ENCODE results near the gene DERL3.

Gene DERL3

DNA sequence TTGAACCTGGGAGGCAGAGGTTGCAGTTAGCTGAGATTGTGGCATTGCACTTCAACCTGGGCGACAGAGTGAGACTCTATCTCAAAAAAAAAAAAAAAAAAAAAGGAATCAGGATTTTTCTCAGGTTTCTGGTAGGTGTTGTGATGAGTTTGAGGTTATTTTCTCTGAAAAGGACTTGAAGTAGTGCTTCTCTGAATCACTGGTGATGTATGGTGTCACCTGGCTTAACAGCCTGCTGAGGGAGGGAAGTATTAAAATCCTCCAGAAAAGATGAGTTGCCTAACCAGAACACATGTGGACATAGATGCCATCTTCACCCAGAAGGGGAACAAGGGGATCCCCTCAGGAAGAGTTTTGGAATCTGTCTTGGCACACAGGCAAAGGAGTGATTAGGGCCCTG, 32.0 kb downstream of the DERL3 start:
- Histone ChIP-seq H3K4me3 (ENCODE audit: low read length in 2 of 2) (no peak overlapping the region), H3K9ac (ENCODE audit: low read depth in 1 of 2, low read length in 2 of 2) (no peak overlapping the region), H3K36me3 (ENCODE audit: control insufficient read depth in 2 of 2, insufficient read depth in 2 of 2, low read length in 2 of 2) (peaks cover 51 to 52% of the 10 kb centered on the region in 2 donors), H3K9me3 (ENCODE audit: control insufficient read depth in 2 of 2, low read length in 2 of 2) (no peaks in the 10 kb centered on the region), H3K27me3 (ENCODE audit: control insufficient read depth in 2 of 2, insufficient read depth in 2 of 2, low read length in 2 of 2) (no peaks in the 10 kb centered on the region), H3K27ac (ENCODE audit: low read depth in 2 of 2, low read length in 2 of 2) (no peak overlapping the region), H3K4me1 (ENCODE audit: control insufficient read depth in 2 of 2, insufficient read depth in 2 of 2, low read length in 2 of 2) (no peaks in the 10 kb centered on the region)

DNA sequence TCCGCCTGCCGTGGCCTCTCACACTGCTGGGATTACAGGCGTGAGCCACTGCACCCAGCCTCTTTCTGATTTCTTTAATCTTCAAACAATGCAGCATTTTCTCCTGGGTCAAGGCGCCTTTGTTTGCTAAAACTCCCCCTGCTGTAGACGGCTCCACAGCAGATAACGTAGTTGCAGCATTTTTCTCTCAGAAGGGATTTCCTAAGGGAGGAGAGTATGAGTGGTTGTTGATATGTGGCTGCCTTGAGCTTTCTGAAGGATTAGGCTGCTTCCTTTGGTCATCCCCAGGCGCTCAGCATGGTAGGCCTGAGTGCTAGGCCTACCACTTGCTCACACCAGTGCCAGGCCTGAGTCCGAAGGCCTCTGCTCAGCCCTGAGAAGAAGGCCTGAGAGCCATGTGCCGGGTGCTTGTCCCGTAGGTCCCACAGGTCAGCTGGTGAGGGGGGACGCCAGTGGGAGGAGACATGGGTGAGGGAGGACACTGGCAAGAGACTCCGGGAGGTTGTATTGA, 34.0 kb downstream of the DERL3 start:
- Histone ChIP-seq H3K4me3 (ENCODE audit: low read length in 2 of 2) (no peak overlapping the region), H3K9me3 (ENCODE audit: control insufficient read depth in 2 of 2, low read length in 2 of 2) (no peaks in the 10 kb centered on the region), H3K9ac (ENCODE audit: low read depth in 1 of 2, low read length in 2 of 2) (no peak overlapping the region), H3K27ac (ENCODE audit: low read depth in 2 of 2, low read length in 2 of 2) (no peak overlapping the region), H3K4me1 (ENCODE audit: control insufficient read depth in 2 of 2, insufficient read depth in 2 of 2, low read length in 2 of 2) (no peaks in the 10 kb centered on the region), H3K27me3 (ENCODE audit: control insufficient read depth in 2 of 2, insufficient read depth in 2 of 2, low read length in 2 of 2) (no peaks in the 10 kb centered on the region), H3K36me3 (ENCODE audit: control insufficient read depth in 2 of 2, insufficient read depth in 2 of 2, low read length in 2 of 2) (peaks cover 60 to 63% of the 10 kb centered on the region in 2 donors)

DNA sequence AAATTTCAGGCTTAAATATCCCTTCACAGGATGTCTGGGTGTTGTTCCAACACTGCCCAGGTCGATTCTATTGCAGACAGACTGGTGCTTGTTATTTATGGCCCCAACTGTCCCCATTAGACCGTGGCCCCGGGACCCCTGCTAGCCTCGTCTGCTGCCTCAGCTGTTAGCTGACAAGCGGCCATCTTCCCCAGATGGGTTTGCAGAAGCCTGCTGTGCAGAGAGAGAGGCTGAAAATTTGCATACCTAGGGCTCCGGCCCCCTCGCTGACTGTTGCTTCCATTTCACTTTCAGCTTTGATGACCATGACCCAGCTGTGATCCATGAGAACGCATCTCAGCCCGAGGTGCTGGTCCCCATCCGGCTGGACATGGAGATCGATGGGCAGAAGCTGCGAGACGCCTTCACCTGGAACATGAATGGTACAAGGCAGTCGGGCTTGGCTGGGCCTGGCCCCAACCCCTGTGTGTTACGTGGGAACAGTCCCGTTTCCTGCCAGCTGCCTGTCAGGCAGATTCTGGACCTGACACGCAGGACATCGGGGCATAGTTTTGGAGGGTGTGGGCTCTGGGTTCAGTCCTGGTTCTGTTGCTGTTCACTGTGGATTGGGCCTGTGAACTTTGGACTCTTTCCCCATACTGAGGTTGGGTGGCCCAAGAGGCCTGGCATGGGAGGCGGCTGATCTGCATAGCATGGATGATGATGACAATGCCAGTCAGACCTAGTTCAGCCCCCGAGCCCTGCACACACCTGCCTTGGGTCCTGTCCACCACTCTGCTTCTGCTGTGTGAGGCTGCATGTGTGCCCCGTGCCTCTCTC, 35.6 kb downstream of the DERL3 start:
- no peak overlapping the region for H3K9ac ChIP-seq (ENCODE audit: low read depth in 1 of 2, low read length in 2 of 2)
- no peaks in the 10 kb centered on the region for H3K4me1 ChIP-seq (ENCODE audit: control insufficient read depth in 2 of 2, insufficient read depth in 2 of 2, low read length in 2 of 2)
- peak overlapping the region in 1 of 2 donors; percentile 44 for H3K27ac ChIP-seq (ENCODE audit: low read depth in 2 of 2, low read length in 2 of 2)
- H3K27me3 ChIP-seq (ENCODE audit: control insufficient read depth in 2 of 2, insufficient read depth in 2 of 2, low read length in 2 of 2): no peaks in the 10 kb centered on the region
- peak overlapping the region in 1 of 2 donors; percentile 58 for H3K4me3 ChIP-seq (ENCODE audit: low read length in 2 of 2)
- no peaks in the 10 kb centered on the region for H3K9me3 ChIP-seq (ENCODE audit: control insufficient read depth in 2 of 2, low read length in 2 of 2)
- H3K36me3 ChIP-seq (ENCODE audit: control insufficient read depth in 2 of 2, insufficient read depth in 2 of 2, low read length in 2 of 2): peaks cover 63 to 65% of the 10 kb centered on the region in 2 donors

DNA sequence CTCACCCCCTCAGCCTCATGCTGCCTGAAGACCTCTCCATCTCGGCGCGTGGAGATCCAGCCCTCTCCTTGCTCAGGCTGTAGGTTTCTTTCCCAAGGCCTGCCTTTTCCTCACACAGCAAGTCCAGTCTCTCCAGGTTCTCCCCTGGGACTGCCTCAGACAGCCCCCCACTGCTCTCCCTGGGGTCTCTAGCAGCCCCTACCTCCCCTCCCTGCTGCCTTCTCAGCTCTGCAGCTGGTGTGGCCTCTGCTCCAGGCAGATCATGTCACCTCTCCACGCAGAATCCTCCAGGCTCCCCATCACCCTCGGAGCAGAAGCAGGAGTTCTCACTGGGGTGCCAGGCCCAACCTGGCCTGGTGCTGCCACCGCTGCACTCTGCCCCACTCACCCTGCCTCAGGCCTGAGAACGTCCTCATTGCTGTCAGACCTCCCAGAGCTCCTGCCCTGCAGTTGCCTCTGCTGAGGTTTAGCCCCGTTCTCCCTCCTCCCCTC, 36.9 kb downstream of the DERL3 start:
- H3K27ac ChIP-seq (ENCODE audit: low read depth in 2 of 2, low read length in 2 of 2): no peak overlapping the region
- H3K9me3 ChIP-seq (ENCODE audit: control insufficient read depth in 2 of 2, low read length in 2 of 2): no peaks in the 10 kb centered on the region
- no peaks in the 10 kb centered on the region for H3K4me1 ChIP-seq (ENCODE audit: control insufficient read depth in 2 of 2, insufficient read depth in 2 of 2, low read length in 2 of 2)
- H3K4me3 ChIP-seq (ENCODE audit: low read length in 2 of 2): no peak overlapping the region
- H3K36me3 ChIP-seq (ENCODE audit: control insufficient read depth in 2 of 2, insufficient read depth in 2 of 2, low read length in 2 of 2): peaks cover 64 to 71% of the 10 kb centered on the region in 2 donors
- H3K9ac ChIP-seq (ENCODE audit: low read depth in 1 of 2, low read length in 2 of 2): no peak overlapping the region
- H3K27me3 ChIP-seq (ENCODE audit: control insufficient read depth in 2 of 2, insufficient read depth in 2 of 2, low read length in 2 of 2): no peaks in the 10 kb centered on the region

DNA sequence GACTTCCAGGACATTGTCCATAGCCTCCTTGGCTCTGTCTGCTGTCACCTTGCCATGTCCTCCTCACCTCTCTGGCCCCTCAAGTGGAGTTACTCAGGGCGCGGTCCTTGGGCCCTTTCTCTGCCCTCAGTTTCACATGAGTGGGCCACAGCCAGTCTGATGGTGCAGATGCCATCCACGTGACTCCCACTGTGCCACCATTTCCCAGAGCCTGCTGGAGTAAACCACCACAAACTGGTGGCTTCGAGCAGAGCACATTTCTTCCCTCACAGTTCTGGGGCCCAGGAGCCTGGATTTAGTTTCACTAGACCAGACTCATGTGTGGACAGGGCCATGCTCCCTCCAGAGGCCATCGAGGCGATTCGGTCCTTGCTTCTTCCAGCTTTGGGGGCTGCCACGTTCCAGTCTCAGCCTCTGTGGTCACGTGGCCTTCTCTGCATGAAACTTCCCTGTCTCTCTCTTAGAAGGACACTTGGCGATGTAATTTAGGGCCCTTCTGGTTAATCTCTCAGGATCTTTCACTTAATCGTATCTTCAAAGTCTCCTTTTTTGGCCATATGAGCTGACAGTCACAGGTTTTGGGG, 37.5 kb downstream of the DERL3 start:
- H3K9ac ChIP-seq (ENCODE audit: low read depth in 1 of 2, low read length in 2 of 2): no peak overlapping the region
- H3K27me3 ChIP-seq (ENCODE audit: control insufficient read depth in 2 of 2, insufficient read depth in 2 of 2, low read length in 2 of 2): no peaks in the 10 kb centered on the region
- no peak overlapping the region for H3K4me3 ChIP-seq (ENCODE audit: low read length in 2 of 2)
- H3K9me3 ChIP-seq (ENCODE audit: control insufficient read depth in 2 of 2, low read length in 2 of 2): no peaks in the 10 kb centered on the region
- H3K27ac ChIP-seq (ENCODE audit: low read depth in 2 of 2, low read length in 2 of 2): peak overlapping the region in 1 of 2 donors; percentile 48
- H3K36me3 ChIP-seq (ENCODE audit: control insufficient read depth in 2 of 2, insufficient read depth in 2 of 2, low read length in 2 of 2): peaks cover 66 to 70% of the 10 kb centered on the region in 2 donors
- H3K4me1 ChIP-seq (ENCODE audit: control insufficient read depth in 2 of 2, insufficient read depth in 2 of 2, low read length in 2 of 2): peaks cover 0 to 2% of the 10 kb centered on the region in 2 donors

DNA sequence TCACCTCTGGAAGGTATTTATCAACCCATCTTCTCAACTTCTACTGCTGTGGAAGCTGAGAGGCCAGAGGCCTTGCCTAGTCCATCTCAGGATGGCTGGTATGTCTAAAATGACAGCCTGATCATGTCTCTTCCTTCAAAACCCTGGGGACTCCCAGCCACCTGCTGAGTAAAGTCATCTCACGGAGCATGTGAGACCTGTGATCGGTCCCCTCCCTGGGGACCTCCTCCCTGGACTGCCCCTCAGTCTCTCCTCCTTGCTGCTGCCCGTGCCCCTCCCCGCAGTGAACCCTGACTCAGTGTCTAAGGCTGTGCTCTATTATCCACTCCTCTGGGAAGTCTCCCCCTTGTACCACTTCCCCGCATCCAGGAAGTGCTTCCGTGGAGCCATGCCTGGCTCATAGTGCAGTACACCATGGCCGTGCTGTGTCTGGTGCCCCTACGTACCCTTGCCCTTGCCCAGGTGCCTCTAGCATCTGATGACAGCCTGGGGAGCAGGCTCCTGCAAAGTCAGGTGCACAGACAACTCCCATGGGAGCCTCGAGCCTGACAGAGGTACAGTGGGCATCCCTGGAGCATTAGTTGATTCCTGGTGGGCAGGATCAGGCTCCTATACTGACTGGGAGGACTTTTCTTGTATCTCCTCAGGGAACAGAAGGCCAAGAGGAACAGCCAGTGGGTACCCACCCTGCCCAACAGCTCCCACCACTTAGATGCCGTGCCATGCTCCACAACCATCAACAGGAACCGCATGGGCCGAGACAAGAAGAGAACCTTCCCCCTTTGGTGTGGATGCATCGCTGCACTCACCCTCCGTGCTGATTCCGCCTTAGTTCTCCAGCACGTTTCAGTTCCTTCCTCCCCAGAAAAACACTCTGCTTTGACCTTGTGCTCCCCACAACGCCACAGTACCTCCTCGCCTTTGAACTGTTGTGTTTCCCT, 38.2 kb downstream of the DERL3 start:
- no peak overlapping the region for H3K9ac ChIP-seq (ENCODE audit: low read depth in 1 of 2, low read length in 2 of 2)
- H3K36me3 ChIP-seq (ENCODE audit: control insufficient read depth in 2 of 2, insufficient read depth in 2 of 2, low read length in 2 of 2): peaks cover 63 to 67% of the 10 kb centered on the region in 2 donors
- H3K27ac ChIP-seq (ENCODE audit: low read depth in 2 of 2, low read length in 2 of 2): peak overlapping the region in 1 of 2 donors; percentile 48
- peaks cover 0 to 2% of the 10 kb centered on the region in 2 donors for H3K4me1 ChIP-seq (ENCODE audit: control insufficient read depth in 2 of 2, insufficient read depth in 2 of 2, low read length in 2 of 2)
- H3K4me3 ChIP-seq (ENCODE audit: low read length in 2 of 2): no peak overlapping the region
- no peaks in the 10 kb centered on the region for H3K9me3 ChIP-seq (ENCODE audit: control insufficient read depth in 2 of 2, low read length in 2 of 2)
- H3K27me3 ChIP-seq (ENCODE audit: control insufficient read depth in 2 of 2, insufficient read depth in 2 of 2, low read length in 2 of 2): no peaks in the 10 kb centered on the region

DNA sequence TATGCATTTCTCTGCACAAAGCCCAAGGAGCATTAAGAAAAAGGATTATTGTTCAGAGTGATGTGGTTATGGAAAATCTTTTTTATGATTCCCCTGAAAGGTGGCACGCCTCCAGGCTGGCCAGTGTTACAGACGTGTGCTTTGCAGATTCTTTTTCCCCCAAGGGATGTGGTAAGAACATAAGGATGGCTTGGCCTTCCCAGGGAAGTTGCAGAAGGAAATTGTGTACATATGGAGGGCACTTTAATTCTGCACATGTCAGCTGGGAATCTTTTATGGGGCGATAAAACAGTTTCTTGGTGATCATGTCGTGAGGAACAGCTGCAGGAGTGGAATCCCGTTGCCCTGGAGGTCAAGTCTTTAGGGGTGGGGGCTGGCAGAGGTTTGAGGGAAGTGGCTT, 42.3 kb downstream of the DERL3 start:
- H3K9me3 ChIP-seq (ENCODE audit: control insufficient read depth in 2 of 2, low read length in 2 of 2): no peaks in the 10 kb centered on the region
- H3K36me3 ChIP-seq (ENCODE audit: control insufficient read depth in 2 of 2, insufficient read depth in 2 of 2, low read length in 2 of 2): peaks cover 56 to 61% of the 10 kb centered on the region in 2 donors
- no peak overlapping the region for H3K27ac ChIP-seq (ENCODE audit: low read depth in 2 of 2, low read length in 2 of 2)
- H3K4me1 ChIP-seq (ENCODE audit: control insufficient read depth in 2 of 2, insufficient read depth in 2 of 2, low read length in 2 of 2): peaks cover 4 to 7% of the 10 kb centered on the region in 2 donors
- H3K9ac ChIP-seq (ENCODE audit: low read depth in 1 of 2, low read length in 2 of 2): no peak overlapping the region
- no peaks in the 10 kb centered on the region for H3K27me3 ChIP-seq (ENCODE audit: control insufficient read depth in 2 of 2, insufficient read depth in 2 of 2, low read length in 2 of 2)
- no peak overlapping the region for H3K4me3 ChIP-seq (ENCODE audit: low read length in 2 of 2)

DNA sequence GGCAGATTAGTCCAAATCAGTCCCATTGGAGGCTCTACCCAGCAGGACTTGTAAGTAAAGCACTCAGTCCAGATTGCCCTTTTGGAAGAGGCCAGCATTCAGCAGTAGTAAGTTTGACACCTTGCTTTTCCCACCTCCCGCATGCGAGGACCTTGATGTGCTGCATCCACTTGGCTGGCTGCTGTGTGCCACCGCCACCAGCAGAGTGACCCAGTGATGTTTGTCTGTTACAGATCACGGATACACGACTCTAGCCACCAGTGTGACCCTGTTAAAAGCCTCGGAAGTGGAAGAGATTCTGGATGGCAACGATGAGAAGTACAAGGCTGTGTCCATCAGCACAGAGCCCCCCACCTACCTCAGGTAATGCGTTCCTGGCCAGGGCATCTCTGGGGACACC, 45.5 kb downstream of the DERL3 start:
- H3K4me1 ChIP-seq (ENCODE audit: control insufficient read depth in 2 of 2, insufficient read depth in 2 of 2, low read length in 2 of 2): peaks cover 4 to 7% of the 10 kb centered on the region in 2 donors
- peaks cover 39 to 50% of the 10 kb centered on the region in 2 donors for H3K36me3 ChIP-seq (ENCODE audit: control insufficient read depth in 2 of 2, insufficient read depth in 2 of 2, low read length in 2 of 2)
- H3K9ac ChIP-seq (ENCODE audit: low read depth in 1 of 2, low read length in 2 of 2): no peak overlapping the region
- no peaks in the 10 kb centered on the region for H3K9me3 ChIP-seq (ENCODE audit: control insufficient read depth in 2 of 2, low read length in 2 of 2)
- H3K4me3 ChIP-seq (ENCODE audit: low read length in 2 of 2): no peak overlapping the region
- no peak overlapping the region for H3K27ac ChIP-seq (ENCODE audit: low read depth in 2 of 2, low read length in 2 of 2)
- no peaks in the 10 kb centered on the region for H3K27me3 ChIP-seq (ENCODE audit: control insufficient read depth in 2 of 2, insufficient read depth in 2 of 2, low read length in 2 of 2)

DNA sequence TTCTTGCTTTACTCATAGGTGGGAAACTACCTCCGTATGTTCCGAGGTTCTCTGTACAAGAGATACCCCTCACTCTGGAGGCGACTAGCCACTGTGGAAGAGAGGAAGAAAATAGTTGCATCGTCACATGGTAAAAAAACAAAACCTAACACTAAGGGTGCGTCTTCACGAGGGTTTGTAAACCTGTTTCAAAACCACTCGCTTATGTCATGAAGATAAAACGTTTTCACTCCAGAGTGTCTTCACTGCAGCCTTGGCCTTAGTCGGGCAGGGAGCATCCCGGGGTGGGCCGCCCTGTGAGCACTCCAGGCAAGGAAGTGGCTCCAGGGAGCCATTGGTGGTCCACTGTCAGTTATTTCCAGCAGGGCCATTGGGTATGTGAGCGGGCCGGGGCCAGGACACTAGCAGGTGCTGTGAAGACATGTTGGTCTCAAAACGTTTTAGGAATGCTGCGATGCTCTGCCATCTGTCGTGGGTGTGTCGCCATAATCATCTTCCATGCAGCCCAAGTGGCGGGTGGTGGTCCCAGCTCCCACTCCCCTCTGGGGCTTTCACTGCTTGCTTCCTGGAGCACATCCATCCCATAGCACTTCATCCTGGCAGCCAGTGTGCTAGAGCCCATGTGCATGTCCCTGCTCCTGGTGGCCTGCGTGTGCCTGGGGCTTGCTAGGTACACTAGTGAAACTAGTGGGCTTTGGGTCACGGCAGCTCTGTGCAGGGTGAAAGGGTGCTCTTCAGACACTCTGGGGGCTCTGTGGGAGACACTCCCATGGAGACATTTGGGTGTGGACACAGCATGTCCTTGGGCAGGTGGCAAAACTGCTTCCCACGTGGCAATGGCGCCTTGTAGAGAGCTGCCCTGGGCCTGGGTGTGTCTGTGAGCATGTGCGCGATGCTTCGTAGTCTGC, 46.8 kb downstream of the DERL3 start:
- H3K36me3 ChIP-seq (ENCODE audit: control insufficient read depth in 2 of 2, insufficient read depth in 2 of 2, low read length in 2 of 2): peaks cover 34 to 44% of the 10 kb centered on the region in 2 donors
- peaks cover 4 to 16% of the 10 kb centered on the region in 2 donors for H3K4me1 ChIP-seq (ENCODE audit: control insufficient read depth in 2 of 2, insufficient read depth in 2 of 2, low read length in 2 of 2)
- H3K9me3 ChIP-seq (ENCODE audit: control insufficient read depth in 2 of 2, low read length in 2 of 2): no peaks in the 10 kb centered on the region
- no peak overlapping the region for H3K4me3 ChIP-seq (ENCODE audit: low read length in 2 of 2)
- H3K27ac ChIP-seq (ENCODE audit: low read depth in 2 of 2, low read length in 2 of 2): no peak overlapping the region
- no peaks in the 10 kb centered on the region for H3K27me3 ChIP-seq (ENCODE audit: control insufficient read depth in 2 of 2, insufficient read depth in 2 of 2, low read length in 2 of 2)
- H3K9ac ChIP-seq (ENCODE audit: low read depth in 1 of 2, low read length in 2 of 2): no peak overlapping the region
